ENCODE measurements around the gene RASGEF1C.
"Not testable (repeated sequence)": the region's sequence is repeated elsewhere in the genome, so short reads cannot be mapped to it uniquely, and the experiment has no call there.

The RASGEF1C gene

GRCh38 chr5:180135967-180136629, 72.9 kb downstream of the RASGEF1C start:
- no peak for DNase-seq (ENCODE audit: low read depth in 2 of 2)

GRCh38 chr5:180135128-180135955, 73.7 kb downstream of the RASGEF1C start:
- DNase-seq (ENCODE audit: low read depth in 2 of 2), result no peak

- DNase-seq (ENCODE audit: low read depth in 2 of 2), result no peak
These were observed 75.0 kb downstream of the RASGEF1C start for GRCh38 chr5:180133971-180134508.

DNA sequence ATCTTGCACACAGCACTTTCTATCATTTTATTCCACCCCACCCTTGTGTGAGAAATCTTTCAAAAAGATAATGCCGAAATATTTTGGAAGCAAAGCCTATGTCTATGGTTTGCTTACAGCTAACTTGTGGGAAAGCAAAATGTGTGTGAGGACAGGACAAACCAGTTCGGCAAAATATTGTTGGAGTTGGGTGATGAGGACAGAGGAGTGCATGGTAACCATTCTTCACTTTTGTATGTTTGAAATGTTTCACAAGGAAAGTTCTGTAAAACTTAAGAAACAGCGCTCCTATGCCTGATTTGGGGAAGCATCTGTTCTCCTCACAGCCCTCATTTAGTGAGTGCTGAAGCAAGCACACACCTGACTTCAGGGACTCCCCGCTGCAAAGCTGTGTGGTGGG, 75.5 kb downstream of the RASGEF1C start:
- DNase-seq (ENCODE audit: low read depth in 2 of 2), result no peak

DNA sequence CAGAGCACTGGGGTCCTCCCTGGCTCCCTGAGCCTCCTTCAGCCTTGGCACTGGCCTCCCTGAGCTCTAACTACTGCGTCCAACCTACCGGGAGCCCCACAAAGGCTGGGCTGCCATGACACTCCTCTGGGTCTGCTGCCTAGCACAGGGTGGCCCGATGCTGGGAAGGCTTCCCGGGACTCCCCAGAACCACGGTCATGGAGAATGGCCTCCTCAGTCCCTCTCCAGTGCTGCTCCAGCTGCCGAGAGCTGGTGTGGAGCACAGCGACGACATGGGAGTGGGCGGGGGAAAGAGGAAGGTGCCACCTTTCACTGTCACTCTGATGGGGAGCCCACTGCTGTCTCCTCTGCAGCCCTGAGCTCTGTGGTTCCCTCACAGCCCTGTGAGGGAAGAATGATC, 76.0 kb downstream of the RASGEF1C start:
- no peak for DNase-seq (ENCODE audit: low read depth in 2 of 2)

DNA sequence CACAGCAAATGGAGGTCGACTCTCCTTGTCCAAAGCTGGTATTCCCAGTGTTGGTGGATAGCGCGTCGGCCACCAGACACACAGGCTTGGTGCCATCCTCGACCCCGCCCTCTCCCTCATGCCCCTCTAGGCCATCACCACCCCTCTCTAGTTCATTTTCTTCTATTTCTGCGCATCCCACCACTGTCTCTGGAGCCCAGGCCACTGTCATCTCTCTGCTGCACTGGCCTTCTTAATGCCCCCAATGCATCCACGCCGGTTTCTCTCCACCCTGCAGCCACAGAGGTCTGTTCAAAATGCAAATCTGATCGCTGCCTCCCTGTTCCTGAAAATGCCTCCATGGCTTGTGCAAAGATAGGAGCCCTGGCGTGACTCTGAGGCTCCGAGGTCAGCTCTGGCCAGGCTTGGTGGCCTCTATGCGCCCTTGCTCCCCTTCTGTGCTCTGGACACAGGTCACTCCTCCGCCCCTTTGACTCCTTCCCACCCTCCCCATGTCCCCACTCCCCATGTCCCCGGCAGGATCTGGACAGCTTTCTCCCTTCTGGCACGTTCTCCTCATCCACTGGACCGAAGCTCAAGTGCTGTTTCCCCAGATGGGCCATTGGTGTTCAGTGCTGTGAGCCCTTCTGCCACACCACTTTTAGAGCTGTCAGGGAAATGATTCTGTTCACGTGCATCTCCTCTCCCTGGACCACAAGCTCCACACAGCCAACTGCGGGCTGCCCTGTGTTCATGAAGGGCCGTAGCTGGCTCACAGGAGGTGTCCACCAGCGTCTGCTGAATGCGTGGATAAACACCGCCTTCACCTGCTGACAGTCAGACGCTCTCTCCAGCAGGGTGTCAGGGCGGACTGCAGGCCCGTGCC, 77.9 kb downstream of the RASGEF1C start:
- DNase-seq (ENCODE audit: low read depth in 2 of 2), result no peak

- DNase-seq (ENCODE audit: low read depth in 2 of 2), result no peak
These were observed 78.6 kb downstream of the RASGEF1C start for GRCh38 chr5:180130291-180130869.

DNA sequence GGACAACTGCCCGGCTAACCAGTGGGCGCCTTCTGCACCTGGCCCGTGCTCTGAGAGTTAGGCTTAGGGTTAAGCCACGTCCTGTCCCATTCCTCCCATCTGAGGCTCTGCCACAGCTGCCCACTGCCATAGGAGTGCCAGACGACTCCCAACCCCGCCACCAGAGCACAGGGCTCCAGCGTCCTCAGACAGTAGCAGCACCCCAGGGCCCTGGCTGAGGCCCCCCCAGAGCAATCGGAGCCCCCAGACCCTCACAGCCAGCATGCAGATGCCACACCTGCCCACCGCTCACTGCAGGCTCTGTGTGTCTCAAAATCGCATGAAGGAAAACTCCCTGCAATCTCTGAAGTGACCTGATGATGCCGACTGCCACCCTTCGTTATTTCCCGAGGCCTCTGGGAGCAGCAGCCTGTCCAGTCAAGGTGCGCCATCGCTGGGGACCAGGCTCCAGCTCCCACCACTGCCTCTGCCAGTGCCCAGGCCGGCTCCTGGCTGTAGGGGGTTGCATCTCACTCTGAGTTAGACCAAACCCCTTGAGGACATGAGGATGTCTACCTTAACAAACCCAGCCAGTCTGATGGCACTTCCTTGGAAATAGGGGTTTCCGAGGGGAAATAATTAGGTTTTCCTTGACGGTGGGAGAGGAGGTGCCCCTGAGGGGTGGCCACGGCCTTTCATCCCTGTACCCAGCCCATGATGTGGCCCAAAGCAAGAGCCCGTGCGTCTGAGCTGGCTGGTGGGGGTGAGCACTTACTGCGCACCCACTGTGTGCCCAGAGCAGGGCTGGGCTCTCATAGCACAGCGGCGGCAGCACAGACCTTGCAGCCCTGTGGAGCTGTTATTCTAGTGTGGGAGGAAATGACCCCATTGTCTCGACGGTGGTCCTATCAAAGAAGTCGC, 79.5 kb downstream of the RASGEF1C start:
- no peak for DNase-seq (ENCODE audit: low read depth in 2 of 2)

DNA sequence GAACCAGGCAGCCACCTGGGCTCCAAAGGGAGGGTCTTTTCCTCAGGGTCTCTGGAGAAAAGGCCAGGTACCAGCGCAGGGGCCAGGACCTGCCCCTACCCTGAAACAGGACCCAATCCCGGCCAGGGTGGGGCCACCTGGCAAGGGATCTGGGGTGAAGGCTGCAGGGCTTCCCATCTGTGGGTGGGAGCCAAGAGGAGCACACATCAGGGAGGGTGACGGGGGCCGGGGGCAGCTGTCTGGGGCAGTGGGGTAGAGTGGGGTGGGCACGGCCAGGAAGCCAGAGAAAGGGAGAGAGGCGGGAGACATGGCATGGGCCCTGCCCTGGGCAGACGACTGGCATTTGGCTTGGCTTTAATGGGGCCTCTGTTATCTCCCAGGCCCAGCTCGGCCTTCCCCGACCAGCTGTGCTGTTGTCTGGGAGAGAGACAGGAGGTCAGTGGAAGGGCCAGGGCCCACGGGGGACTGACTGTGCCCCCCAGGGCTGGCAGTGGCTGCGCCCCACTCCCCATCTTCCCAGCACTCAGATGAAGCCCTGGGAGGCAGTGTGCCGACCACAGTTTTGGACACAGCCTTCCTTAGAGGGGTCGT, 80.2 kb downstream of the RASGEF1C start:
- no peak for DNase-seq (ENCODE audit: low read depth in 2 of 2)

- no peak for DNase-seq (ENCODE audit: low read depth in 2 of 2)
These were observed 81.0 kb downstream of the RASGEF1C start for GRCh38 chr5:180127682-180128670.

DNA sequence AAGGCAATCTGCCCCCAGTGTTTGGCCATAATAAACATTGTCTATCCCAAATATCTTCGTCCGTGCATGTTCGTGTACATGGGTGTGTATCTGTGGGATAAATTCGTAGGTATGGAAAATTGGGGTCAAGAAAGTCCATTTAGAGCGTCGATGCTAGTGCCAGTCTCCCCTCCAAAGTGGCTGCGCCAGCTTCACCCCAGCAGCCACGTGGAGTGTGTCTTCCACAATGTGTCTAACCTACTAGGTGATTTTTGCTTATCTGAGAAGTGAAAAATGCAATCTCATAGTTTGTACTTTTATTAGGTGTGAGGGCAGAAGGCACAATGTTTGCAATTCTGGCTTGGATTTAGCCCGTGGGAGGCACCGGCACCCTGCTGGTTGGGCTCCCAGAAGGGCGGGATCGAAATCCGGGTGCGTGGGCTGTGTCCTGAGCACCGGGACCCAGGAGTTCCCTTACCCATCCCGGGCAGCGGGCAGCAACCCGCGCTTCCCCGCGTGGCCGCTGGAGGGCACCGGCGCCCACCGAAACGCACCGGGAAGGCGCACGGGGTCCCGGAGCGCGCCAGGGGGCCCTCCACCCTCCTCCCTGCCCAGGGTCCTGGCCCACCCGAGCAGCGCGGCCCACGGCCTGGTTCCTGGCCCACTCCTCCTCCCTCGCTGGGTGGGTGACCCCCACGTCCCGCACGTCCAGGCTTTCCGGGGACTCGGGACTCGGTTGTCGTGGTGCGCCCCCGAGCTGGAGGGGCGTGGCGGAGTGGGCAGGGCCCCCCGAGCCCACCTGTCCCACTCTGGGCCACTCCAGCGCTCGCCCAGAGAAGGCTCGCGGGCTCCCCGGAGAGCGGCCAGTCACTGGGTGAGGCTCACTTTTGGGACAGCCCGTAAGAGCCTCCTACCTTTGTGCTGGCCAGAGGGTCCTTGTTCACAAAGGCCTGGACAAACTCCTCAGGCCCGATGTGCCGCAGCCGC, 82.0 kb downstream of the RASGEF1C start:
- no peak for DNase-seq (ENCODE audit: low read depth in 2 of 2)

- not testable (repeated sequence) for DNase-seq (ENCODE audit: low read depth in 2 of 2)
These were observed 82.9 kb downstream of the RASGEF1C start for GRCh38 chr5:180126156-180126555.

DNA sequence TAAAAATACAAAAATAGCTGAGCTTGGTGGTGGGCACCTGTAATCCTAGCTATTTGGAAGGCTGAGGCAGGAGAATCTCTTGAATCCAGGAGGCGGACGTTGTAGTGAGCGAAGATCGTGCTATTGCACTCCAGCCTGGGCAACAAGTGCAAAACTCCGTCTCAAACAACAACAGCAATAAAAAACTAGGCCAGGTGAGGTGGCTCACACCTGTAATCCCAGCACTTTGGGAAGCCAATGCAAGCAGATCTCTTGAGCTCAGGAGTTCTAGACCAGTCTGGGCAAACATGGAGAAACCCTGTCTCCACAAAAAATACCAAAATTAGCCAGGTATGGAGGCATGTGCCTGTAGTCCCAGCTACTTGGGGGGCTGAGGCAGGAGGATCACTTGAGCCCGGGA, 84.3 kb downstream of the RASGEF1C start:
- not testable (repeated sequence) for DNase-seq (ENCODE audit: low read depth in 2 of 2)

- DNase-seq (ENCODE audit: low read depth in 2 of 2), result no peak
These were observed 86.1 kb downstream of the RASGEF1C start for GRCh38 chr5:180122875-180123274.

- DNase-seq (ENCODE audit: low read depth in 2 of 2), result no peak
These were observed 87.1 kb downstream of the RASGEF1C start for GRCh38 chr5:180121826-180122413.

GRCh38 chr5:180120237-180121101, 88.5 kb downstream of the RASGEF1C start:
- no peak for DNase-seq (ENCODE audit: low read depth in 2 of 2)

DNA sequence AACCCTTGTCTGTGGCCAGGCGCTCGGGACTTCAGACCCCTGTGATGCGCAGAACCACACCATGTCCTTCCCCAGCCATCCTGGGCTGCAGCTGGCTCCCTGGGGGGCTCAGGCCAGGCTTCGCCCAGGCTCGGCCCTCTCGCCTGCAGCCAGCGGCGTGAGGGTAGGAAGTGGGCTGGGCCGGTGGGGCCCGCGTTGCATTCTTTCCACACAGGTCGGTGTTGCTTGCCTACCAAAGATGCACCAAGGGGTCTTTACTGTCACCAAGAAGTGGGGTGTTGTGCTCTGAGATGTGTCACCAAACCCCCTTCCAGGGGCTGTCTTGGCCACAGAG, 89.1 kb downstream of the RASGEF1C start:
- DNase-seq (ENCODE audit: low read depth in 2 of 2), result no peak
